Pancreas (tissue), 10 donors: Measurements from ENCODE around the gene CFAP299. TPM values are rescaled to one million over a fixed set of nuclear protein-coding genes. Genes with fewer than 3 reads are reported as not detected.
"Not testable (repeated sequence)": the region's sequence is repeated elsewhere in the genome, so short reads cannot be mapped to it uniquely, and the experiment has no call there.

Source experiments
- ATAC-seq, 4 donors: fragments of 200-7000 bp; cut with Tn5 transposase; one replicate each; pipeline versions ENCODE4 v1.8.0 to v1.9.1; 2020; ENCODE audit warnings: mild to moderate bottlenecking in 4 of 4, moderate library complexity in 4 of 4
- DNase-seq, 6 donors: peaks; one replicate each; pipeline ENCODE4 v3.0.0-alpha.2; 2020
- FAIRE-seq: peaks from 2 replicates; lab custom pipeline; 2012; peaks lifted over from hg19 to GRCh38; lab: Jason Lieb, UNC
- H3K27ac ChIP-seq, 4 donors: fragments of 200-600 bp; sonication (generic); 1 replicate in 3 of 4; 2 replicates in 1 of 4; pipeline versions ENCODE4 v1.5.0 to v1.8.0; 2020
- H3K27me3 ChIP-seq, 4 donors: fragments of 200-600 bp; one replicate each; pipeline ENCODE4 v1.8.0; 2021
- H3K36me3 ChIP-seq, 3 donors: fragments of 200-600 bp; sonication (generic) in 1 of 3; one replicate each; pipeline versions ENCODE4 v1.5.0 to v1.8.0; 2020 to 2021
- H3K4me1 ChIP-seq, 3 donors: fragments of 200-600 bp; one replicate each; pipeline ENCODE4 v1.8.0; 2021
- H3K4me3 ChIP-seq, 4 donors: fragments of 200-600 bp; sonication (generic) in 2 of 4; one replicate each; pipeline versions ENCODE4 v1.5.0 to v1.8.0; 2020 to 2021
- H3K9me3 ChIP-seq, 4 donors: fragments of 200-600 bp; one replicate each; pipeline ENCODE4 v1.8.0; 2021
- WGBS, 2 donors: extraction: QIAGEN DNeasy Blood & Tissue Kit; methylation state at CpG; one replicate each; pipeline ENCODE4 v1.1.7; 2013; 5-methylcytosine and 5-hydroxymethylcytosine counted together
- intact Hi-C, 3 donors: fragments of 100-400 bp; cut with DNase I; formaldehyde crosslinking; loops; one replicate each; pipeline versions ENCODE4 v1.11.1 to v1.14.2; 2022
- polyA plus RNA-seq, 2 donors: library from polyadenylated mRNA; stranded (reverse); fragments of 200-250 nt; gene quantifications; one replicate each; pipeline ENCODE4 v1.2.3, GENCODE V29; 2013
- total RNA-seq, 6 donors: library from RNA; stranded (reverse); fragmentation: NEBNext Ultra II Directional in 4 of 6; extraction: Animal tissue kit (Norgen Biotek cat#: 25700) in 4 of 6; gene quantifications; one replicate each; pipeline versions ENCODE4 v1.2.1 to v1.2.4, GENCODE V29; 2021 to 2023
- TF ChIP-seq, protein P1 (sequence below), 4 donors: fragments of 200-600 bp; sonication (generic) in 3 of 4; IDR thresholded peaks; one replicate each; pipeline versions ENCODE4 v1.5.0 to v1.8.0; 2021; ENCODE audit warnings: antibody characterized with exemption in 4 of 4
- donor health status: healthy with polysubstance abuse.
- donor health status: DM: no; HTN: no; CAD: no; lungs with moderate emphysema.
- donor health status: DM: no; HTN: no; CAD: no.
- donor health status: control.
- donor health status: control.
- donor health status: Bipolar disorder and iron deficiency.
- donor health status: DM: yes; HTN: yes; CAD: no.
- donor health status: DM: no; HTN: no; CAD: no.
- donor health status: DM: no; HTN: no; CAD: no.
- donor health status: DM: yes; HTN: yes; CAD: no.

The CFAP299 gene
- total and polyA plus RNA-seq, 8 donors: 0.14 TPM; not detected in 7

DNA sequence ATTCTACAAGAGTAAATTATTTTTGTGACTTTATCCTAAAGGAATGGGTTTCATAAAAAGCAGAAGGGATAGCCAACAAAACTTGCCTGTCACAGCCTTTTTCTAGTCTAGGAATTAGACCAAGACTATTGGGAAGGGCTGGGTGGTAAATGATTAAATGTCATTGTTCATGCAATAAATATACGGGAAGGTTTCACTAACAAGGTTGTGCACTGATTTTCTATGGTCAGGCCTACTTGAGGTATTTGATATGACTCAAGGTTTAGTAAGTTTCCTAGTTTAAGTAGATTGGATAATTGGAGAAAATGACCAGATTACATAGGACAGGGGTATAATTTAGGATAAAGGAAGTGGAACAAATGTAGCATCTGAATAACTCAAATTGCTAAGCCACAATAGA lies 445.9 kb downstream of the CFAP299 start:
- no peak for FAIRE-seq
- H3K4me1 ChIP-seq: no peaks in the 10 kb centered on the region
- WGBS, 2 donors: 42 to 58% methylated on average over 1 of the region's 1 CpG
- TF ChIP-seq, protein P1, sequence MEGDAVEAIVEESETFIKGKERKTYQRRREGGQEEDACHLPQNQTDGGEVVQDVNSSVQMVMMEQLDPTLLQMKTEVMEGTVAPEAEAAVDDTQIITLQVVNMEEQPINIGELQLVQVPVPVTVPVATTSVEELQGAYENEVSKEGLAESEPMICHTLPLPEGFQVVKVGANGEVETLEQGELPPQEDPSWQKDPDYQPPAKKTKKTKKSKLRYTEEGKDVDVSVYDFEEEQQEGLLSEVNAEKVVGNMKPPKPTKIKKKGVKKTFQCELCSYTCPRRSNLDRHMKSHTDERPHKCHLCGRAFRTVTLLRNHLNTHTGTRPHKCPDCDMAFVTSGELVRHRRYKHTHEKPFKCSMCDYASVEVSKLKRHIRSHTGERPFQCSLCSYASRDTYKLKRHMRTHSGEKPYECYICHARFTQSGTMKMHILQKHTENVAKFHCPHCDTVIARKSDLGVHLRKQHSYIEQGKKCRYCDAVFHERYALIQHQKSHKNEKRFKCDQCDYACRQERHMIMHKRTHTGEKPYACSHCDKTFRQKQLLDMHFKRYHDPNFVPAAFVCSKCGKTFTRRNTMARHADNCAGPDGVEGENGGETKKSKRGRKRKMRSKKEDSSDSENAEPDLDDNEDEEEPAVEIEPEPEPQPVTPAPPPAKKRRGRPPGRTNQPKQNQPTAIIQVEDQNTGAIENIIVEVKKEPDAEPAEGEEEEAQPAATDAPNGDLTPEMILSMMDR (IDR thresholded peaks at IDR 0.05): no peak
- H3K9me3 ChIP-seq: no peaks in the 10 kb centered on the region
- no peaks in the 10 kb centered on the region for H3K36me3 ChIP-seq
- no peak for DNase-seq
- ATAC-seq: no peak
- no peaks in the 10 kb centered on the region for H3K27me3 ChIP-seq
- H3K27ac ChIP-seq: no peak overlapping the region
- intact Hi-C loops: no loop called here
- no peak overlapping the region for H3K4me3 ChIP-seq

- Histone ChIP-seq H3K36me3 (no peaks in the 10 kb centered on the region), H3K27me3 (no peaks in the 10 kb centered on the region), H3K4me3 (no peak overlapping the region), H3K4me1 (no peaks in the 10 kb centered on the region), H3K9me3 (no peaks in the 10 kb centered on the region), H3K27ac (no peak overlapping the region)
- intact Hi-C loops: no loop called here
- TF ChIP-seq, protein P1 (IDR thresholded peaks at IDR 0.05): no peak
- ATAC-seq (no peak), FAIRE-seq (no peak), DNase-seq (no peak)
- 38 to 49% methylated on average over 1 of the region's 1 CpG for WGBS, 2 donors
These were observed 451.8 kb downstream of the CFAP299 start for GRCh38 chr4:80787306-80787705.

DNA sequence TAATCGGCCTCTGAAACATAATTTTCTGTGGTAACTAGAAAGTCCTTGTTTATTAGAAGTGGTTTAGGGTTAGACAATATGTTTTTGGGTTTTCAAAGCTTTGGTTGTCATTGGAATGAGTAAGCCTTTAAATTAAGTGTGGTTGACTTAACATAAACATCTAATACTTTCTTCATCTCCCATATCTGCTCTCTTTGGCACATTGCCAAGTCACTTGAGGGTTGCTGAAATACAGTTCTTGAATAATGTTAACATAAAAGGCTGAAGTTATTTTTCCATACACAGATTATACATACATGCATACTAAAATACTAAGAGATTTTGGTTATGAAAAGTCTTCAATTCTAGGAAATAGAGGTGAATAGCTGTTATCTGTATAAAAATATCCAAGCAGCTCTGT lies 453.3 kb downstream of the CFAP299 start:
- H3K36me3 ChIP-seq: no peaks in the 10 kb centered on the region
- ATAC-seq (no peak), FAIRE-seq (no peak), DNase-seq (no peak)
- H3K9me3 ChIP-seq: no peaks in the 10 kb centered on the region
- H3K4me3 ChIP-seq: no peak overlapping the region
- intact Hi-C loops: no loop called here
- no peak overlapping the region for H3K27ac ChIP-seq
- TF ChIP-seq, protein P1 (IDR thresholded peaks at IDR 0.05): no peak
- WGBS, 2 donors: 61 to 62% methylated on average over 1 of the region's 1 CpG
- H3K4me1 ChIP-seq: no peaks in the 10 kb centered on the region
- H3K27me3 ChIP-seq: no peaks in the 10 kb centered on the region

- DNase-seq (no peak), FAIRE-seq (no peak), ATAC-seq (no peak)
- H3K27me3 ChIP-seq: no peaks in the 10 kb centered on the region
- H3K9me3 ChIP-seq: no peaks in the 10 kb centered on the region
- H3K27ac ChIP-seq: no peak overlapping the region
- H3K4me1 ChIP-seq: no peaks in the 10 kb centered on the region
- WGBS, 2 donors: 65 to 85% methylated on average over 3 of the region's 3 CpGs
- H3K36me3 ChIP-seq: no peaks in the 10 kb centered on the region
- intact Hi-C loops: no loop called here
- TF ChIP-seq, protein P1 (IDR thresholded peaks at IDR 0.05): no peak
- H3K4me3 ChIP-seq: no peak overlapping the region
These were observed 454.6 kb downstream of the CFAP299 start for GRCh38 chr4:80790152-80790551.

DNA sequence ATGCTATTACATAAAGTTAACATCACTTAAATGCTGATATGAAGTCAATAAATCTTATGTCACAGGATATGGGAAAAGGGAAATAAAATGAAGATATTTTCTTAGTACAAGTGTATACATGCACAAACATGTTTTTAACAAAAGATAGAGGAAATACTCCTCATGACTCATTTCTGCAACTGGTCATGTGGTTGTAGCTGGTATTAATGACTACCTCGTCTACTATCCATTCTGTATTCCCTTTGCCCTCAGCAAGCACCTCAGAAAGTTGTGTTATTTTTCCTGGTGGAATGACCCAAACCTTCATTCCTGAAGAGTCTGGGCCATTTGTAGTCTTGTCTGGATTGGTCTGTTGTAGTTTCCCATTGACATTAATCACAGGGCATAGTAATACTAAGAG lies 458.1 kb downstream of the CFAP299 start:
- FAIRE-seq, H3K36me3 ChIP-seq, ATAC-seq, DNase-seq, H3K27ac ChIP-seq, H3K4me1 ChIP-seq, H3K27me3 ChIP-seq, H3K4me3 ChIP-seq, H3K9me3 ChIP-seq, intact Hi-C loops: not testable (repeated sequence)
- WGBS, 2 donors: 50 to 65% methylated on average over 1 of the region's 1 CpG
